ENCODE results near the gene ZNF135.
A peak's percentile ranks its signal among the peaks of the same experiment; 100 is the strongest.

Gene ZNF135

DNA sequence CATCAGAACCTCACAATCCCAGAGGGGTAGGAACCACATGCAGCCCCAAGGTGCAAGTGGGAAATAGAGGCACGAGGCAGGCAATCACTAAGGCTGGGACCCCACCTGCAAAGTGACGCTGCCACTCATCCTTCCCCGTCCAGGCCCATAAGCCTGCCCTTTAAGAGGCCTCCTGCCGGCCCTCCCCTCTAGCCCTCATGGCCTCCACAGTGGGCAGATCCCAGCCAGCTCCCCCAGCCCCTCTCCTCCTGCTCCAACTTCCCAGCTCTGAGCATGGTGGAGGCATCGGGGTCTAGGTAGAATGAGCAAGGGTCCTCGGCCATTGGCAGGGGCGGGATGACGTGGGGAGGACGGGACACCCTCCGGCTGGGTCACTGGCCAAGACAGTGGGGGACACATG, 36.2 kb downstream of the ZNF135 start:
- DNase-seq: no peak

DNA sequence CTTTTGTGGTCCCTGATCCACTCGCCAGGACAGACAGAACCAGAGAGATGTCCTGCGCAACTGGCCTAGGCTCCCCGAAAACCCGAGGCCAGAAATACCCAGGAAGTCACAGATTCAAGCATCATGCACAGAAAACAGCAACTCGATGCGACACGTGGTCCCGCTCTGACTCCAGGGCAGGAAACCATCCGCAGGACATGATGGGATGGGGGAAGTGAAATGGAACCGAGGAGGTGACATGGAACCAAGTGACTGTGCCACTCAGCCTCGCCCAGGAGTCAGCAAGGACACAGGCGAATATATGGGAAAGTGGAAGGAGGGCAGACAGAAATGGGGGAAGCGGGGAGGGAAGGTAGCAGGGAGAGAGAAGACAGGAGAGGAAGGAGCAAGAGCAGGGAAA, 37.8 kb downstream of the ZNF135 start:
- DNase-seq: no peak

DNA sequence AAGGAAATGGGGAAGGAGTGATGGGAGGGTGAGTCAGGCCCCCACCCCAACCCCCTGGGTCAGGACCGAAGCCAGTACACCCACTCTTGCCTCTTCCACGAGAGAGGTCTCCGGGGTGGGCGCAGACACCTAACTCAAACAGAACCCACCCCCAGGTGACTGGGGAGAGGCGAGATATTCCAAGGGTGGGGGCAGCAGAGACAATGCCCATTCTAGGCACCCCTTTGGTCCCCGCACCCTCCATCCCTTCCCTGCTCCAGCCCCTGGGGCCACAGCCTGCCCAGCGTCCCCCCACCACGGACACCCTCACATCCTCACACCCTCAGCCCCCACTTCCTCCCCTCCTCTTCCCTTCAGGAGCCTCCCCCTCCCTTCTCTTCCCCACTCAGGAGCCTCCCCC, 38.3 kb downstream of the ZNF135 start:
- DNase-seq: no peak

DNA sequence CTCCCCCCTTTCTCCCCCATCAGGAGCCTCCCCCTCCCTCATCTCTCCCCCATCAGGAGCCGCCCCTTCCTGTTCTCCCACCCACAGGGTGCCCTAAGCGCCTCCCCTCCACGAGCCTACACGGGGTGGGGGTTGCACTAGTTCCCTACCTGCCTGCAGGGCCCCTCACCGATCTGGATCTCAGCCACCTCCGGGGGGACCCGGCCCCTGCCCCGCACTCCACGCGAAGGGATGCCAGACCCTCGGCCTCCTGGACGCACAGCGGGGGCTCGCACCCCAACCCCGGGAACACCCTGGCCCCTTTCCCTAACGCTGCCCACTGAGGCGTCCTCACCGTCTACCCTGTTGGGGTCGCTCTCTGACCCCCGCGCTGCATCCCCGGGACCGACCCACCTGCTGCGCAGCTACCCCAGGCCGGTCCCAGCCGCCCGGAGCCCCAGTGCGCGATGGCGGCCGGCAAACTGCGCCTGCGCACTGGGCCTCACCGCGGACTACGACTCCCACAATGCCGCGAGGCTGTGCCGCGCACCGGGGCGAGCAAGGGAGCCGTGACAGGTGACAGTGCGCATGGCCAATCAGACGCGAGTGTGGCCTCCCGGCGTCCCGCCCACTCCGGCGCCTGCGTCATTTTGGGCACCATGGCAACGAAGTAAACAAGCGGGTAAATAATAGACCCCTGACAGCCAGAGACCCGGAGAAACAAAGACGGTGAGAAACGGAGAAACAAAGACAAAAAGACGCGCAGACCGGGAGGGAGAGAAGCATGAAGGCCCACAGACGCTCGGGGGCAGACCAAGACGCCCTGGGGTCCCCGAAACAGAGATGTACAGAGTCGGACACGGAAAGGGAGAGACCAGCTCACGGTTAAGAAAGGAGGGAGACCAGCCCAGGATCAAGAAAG, 38.9 kb downstream of the ZNF135 start, which contains the start of gene ZSCAN18:
Gene ZSCAN18 (minus strand): TSS at position 451 of the 901 bp plus-strand sequence. CDS start 7,964 bp downstream, outside the sequence.
- DNase-seq: peak; percentile 98 to 99

DNA sequence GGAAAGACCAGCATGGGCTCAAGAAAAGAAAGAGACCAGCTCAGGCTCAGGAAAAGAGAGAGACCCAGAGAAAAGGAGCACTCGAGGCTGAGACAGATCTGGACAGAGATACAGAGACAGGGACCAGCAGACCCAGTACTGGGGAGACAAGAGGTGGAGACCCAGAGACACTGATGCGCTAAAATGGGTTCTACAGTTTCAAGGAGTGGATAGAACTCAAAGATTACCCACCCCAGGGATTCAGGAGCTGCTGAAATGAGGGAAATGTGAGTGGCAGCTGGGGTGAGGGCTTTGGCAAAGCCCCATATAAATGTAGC, 39.6 kb downstream of the ZNF135 start:
- DNase-seq: no peak

DNA sequence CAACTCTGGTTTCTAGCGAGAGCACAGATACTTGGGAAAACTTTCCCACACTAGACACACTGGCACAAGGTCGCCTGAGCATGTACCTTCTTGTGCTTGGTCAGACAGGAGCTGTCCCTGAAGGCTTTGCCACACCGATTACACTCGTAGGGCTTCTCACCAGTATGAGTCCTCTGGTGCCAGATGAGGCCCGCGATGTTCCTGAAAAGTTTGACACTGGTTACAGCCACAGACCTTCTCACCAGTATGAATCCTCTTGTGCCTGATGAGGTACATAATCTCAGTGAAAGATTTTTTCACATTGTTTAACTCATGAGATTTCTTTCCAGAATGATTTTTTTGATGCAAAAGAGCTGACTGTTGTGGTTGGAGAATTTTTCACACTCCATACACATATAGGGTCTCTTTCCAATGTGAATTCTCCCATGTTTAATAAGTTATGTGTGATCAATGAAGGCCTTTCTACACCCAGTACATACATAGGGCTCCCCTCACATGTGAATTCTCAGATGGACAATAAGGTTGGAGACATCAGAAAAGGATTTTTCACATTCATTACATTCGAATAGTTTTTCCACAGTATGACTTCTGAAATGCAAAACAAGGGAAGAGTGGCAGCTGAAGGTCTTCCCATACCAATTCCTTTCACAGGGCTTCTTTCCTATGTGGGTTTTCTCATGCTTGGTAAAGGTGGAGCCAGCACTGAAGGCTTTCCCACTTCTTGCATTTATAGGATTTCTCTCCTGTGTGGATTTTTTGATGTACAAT, 48.9 kb downstream of the ZNF135 start:
- no peak for DNase-seq

DNA sequence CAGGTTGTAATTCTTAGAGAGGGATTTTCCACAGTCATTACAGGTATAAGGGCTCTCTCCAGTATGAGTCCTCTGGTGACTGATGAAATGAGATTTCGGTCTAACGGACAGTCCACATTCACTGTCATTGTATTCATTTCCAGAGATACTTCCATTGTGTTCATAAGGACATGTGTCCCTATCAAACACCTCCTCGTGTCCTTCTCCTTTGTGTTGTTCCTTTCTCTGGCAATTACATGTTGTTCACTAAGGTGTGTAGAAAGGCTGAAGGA, 49.4 kb downstream of the ZNF135 start:
- no peak for DNase-seq

DNA sequence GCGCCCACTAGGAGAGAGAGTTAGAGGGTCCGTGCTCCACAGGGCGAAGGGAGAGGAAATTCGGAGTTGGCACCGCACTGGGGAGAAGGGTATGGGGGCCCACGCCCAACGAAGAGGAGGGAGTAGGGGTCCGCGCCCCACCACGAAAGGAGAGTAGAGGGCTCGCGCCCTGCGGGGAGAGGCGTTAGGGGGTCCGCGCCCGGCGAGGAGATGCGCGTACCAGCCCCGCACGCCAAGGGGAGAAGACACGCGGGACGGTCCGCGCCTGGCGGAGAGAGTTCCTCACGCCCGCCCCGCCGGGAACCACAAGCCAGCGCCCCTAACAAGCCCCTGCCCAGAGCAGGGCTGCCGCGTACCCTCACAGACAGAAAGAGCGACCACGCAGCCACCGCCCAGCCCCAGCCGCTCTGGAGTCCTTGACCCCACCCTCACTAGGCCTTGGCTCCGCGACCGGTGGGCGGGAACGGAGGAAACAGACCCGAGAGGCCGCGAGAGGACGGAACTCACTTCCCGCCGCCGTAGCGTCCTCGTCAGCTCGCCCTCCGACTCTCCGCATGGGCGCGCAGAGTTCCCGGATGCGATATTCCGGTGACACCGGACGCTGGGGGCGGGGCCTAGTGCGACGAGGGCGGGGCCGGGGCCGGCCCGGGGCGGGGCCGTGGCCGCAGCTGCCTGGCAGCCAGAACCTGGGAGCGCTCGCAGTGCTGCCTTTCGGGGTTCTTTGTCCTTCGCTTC, 58.9 kb downstream of the ZNF135 start:
- no peak for DNase-seq

DNA sequence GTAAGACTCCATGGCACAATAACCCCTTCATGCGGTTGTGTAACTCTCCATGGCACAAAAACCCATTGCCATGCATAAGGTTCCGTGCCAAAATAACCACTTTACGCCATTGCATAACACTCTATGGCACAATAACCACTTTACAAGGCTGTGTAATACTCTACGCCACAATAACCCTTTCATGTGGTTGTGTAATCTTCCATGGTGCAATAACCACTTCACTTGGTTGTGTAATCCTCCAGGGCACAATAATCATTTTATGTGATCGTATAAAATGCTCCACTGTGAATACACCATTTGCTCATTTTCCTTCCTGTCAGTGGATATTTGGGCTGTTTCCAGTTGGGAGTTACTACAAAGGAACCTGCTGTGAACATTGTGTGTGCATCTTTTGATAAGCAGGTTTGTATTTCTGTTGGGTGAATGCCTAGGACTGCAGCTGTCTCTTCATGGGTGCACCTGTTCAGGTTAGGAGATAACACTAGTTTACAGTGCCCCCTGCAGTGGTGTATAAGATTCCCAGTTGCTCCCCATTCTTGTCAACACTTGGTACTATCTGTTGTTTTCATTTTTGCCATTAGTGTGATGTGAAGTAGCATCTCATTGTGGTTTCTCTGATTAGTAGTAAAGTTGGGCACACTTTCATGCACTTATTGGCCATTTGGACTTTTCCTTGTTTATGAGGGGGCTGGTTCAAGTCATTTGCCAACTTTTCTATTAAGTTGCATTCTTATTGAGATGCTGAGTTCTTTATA, 60.1 kb downstream of the ZNF135 start:
- DNase-seq: no peak
